A549 (cell line): ENCODE data around the gene PAGR1. TPM values are rescaled to one million over a fixed set of nuclear protein-coding genes. Genes with fewer than 3 reads are reported as not detected.

Experiments used
- ATAC-seq, 2 experiments: fragments of 200-7000 bp in 1 of 2; fragments of >200 bp in 1 of 2; cut with Nextera tagmentation in 1 of 2; cut with Tn5 transposase in 1 of 2; 3 replicates each; pipeline versions ENCODE4 v1.8.0 to v1.9.1; 2018 to 2020; ENCODE audit warnings: mild to moderate bottlenecking in 1 of 2, moderate library complexity in 1 of 2
- CTCF ChIA-PET: fragments of 300-600 bp; sonication (Branson Sonifier 250); formaldehyde crosslinking; extraction: SDS; loops from one replicate; lab custom pipeline; 2021; ENCODE audit warnings: antibody characterized with exemption, inconsistent platforms; lab: Yijun Ruan, JAX
- POLR2A ChIA-PET: fragments of 350-600 bp; formaldehyde crosslinking; extraction: SDS; loops from one replicate; lab custom pipeline; 2021; ENCODE audit warnings: antibody characterized with exemption, inconsistent platforms; lab: Yijun Ruan, JAX
- DNase-seq, 2 experiments: peaks; one replicate each; pipeline versions ENCODE4 v3.0.0 to v3.0.0-alpha.2; 2011 to 2016; ENCODE audit warnings: low read depth in 1 of 2, low spot score in 1 of 2
- FAIRE-seq: peaks from 2 replicates; lab custom pipeline; 2011; peaks lifted over from hg19 to GRCh38; lab: Jason Lieb, UNC
- H3K27ac ChIP-seq, 2 experiments: fragments of >200 bp; sonication (Bioruptor Twin); formaldehyde crosslinking; 3 replicates each; pipeline ENCODE4 v1.5.1; 2016 to 2017
- H3K4me1 ChIP-seq: fragments of >200 bp; sonication (Bioruptor Twin); formaldehyde crosslinking; 3 replicates; pipeline ENCODE4 v1.6.1; 2016
- H3K4me2 ChIP-seq: fragments of >200 bp; sonication (Bioruptor Twin); formaldehyde crosslinking; 3 replicates; pipeline ENCODE4 v1.6.1; 2016
- H3K4me3 ChIP-seq: fragments of >200 bp; sonication (Bioruptor Twin); formaldehyde crosslinking; 3 replicates; pipeline ENCODE4 v1.5.1; 2016
- H3K9me3 ChIP-seq: fragments of >200 bp; sonication (Bioruptor Twin); formaldehyde crosslinking; 3 replicates; pipeline ENCODE4 v1.6.1; 2016
- BCL3 ChIP-seq: fragments of >200 bp; sonication (Bioruptor Twin); formaldehyde crosslinking; IDR thresholded peaks from 3 replicates; pipeline ENCODE4 v1.6.1; 2016
- BHLHE40 ChIP-seq: IDR thresholded peaks from 2 replicates; pipeline ENCODE4 v1.6.1; 2012; ENCODE audit warnings: low read depth, low read length, inconsistent platforms
- CHD4 ChIP-seq: fragments of 200-600 bp; sonication (generic); IDR thresholded peaks from 2 replicates; pipeline ENCODE4 v1.6.1; 2016; ENCODE audit warnings: antibody characterized with exemption, mild to moderate bottlenecking, borderline replicate concordance
- CTCF ChIP-seq: fragments of >200 bp; sonication (Bioruptor Twin); formaldehyde crosslinking; IDR thresholded peaks from 3 replicates; pipeline ENCODE4 v1.5.1; 2016
- E2F6 ChIP-seq: IDR thresholded peaks from 2 replicates; pipeline ENCODE4 v1.6.1; 2012; ENCODE audit warnings: low read depth, borderline replicate concordance
- EHMT2 ChIP-seq: fragments of 200-600 bp; sonication (generic); IDR thresholded peaks from 2 replicates; pipeline ENCODE4 v1.6.1; 2016; ENCODE audit warnings: antibody characterized with exemption, low read depth, mild to moderate bottlenecking, moderate library complexity
- ELK1 ChIP-seq: fragments of 150-350 bp; IDR thresholded peaks from 2 replicates; pipeline ENCODE4 v1.6.1; 2014; ENCODE audit warnings: low read depth, mild to moderate bottlenecking, low read length
- ESRRA ChIP-seq: fragments of 150-350 bp; IDR thresholded peaks from 2 replicates; pipeline ENCODE4 v1.6.1; 2014; ENCODE audit warnings: mild to moderate bottlenecking, low read length, borderline replicate concordance
- FOSL2 ChIP-seq, 2 experiments: fragments of 450-650 bp in 1 of 2; fragments of >200 bp in 1 of 2; sonication (Bioruptor Twin) in 1 of 2; formaldehyde crosslinking; IDR thresholded peaks; 2 replicates each; pipeline versions ENCODE4 v1.5.0 to v1.6.1; 2016 to 2020; ENCODE audit warnings: mild to moderate bottlenecking in 1 of 2, moderate library complexity in 1 of 2
- FOXS1 ChIP-seq: fragments of 250-450 bp; sonication (Bioruptor Pico); IDR thresholded peaks from 2 replicates; pipeline ENCODE4 v1.5.0; 2020; ENCODE audit warnings: mild to moderate bottlenecking, moderate library complexity
- GATA3 ChIP-seq: IDR thresholded peaks from 2 replicates; pipeline ENCODE4 v1.6.1; 2012; ENCODE audit warnings: borderline replicate concordance
- HDAC2 ChIP-seq: fragments of 200-600 bp; sonication (generic); IDR thresholded peaks from 2 replicates; pipeline ENCODE4 v1.6.1; 2016
- HEYL ChIP-seq: fragments of 250-450 bp; sonication (Bioruptor Pico); IDR thresholded peaks from 2 replicates; pipeline ENCODE4 v1.8.0; 2021; ENCODE audit warnings: mild to moderate bottlenecking, moderate library complexity
- HOXA7 ChIP-seq: fragments of 250-450 bp; sonication (Bioruptor Pico); IDR thresholded peaks from 2 replicates; pipeline ENCODE4 v1.5.0; 2020; ENCODE audit warnings: mild to moderate bottlenecking, moderate library complexity
- KDM5A ChIP-seq: fragments of 200-600 bp; sonication (generic); IDR thresholded peaks from 2 replicates; pipeline ENCODE4 v1.6.1; 2016; ENCODE audit warnings: antibody characterized with exemption, mild to moderate bottlenecking
- MAFK ChIP-seq: fragments of 450-650 bp; IDR thresholded peaks from 2 replicates; pipeline ENCODE4 v1.6.1; 2014; ENCODE audit not compliant: partially characterized antibody
- MAX ChIP-seq: IDR thresholded peaks from 2 replicates; pipeline ENCODE4 v1.6.1; 2012
- NPAS2 ChIP-seq: fragments of 250-450 bp; sonication (Bioruptor Pico); IDR thresholded peaks from 2 replicates; pipeline ENCODE4 v1.8.0; 2022; ENCODE audit warnings: mild to moderate bottlenecking, moderate library complexity, borderline replicate concordance
- PHF8 ChIP-seq: fragments of 200-600 bp; sonication (generic); IDR thresholded peaks from 2 replicates; pipeline ENCODE4 v1.6.1; 2016; ENCODE audit warnings: low read depth, mild to moderate bottlenecking, antibody characterized with exemption, moderate library complexity, borderline replicate concordance
- RAD21 ChIP-seq, 2 experiments: fragments of >200 bp in 1 of 2; sonication (Bioruptor Twin) in 1 of 2; formaldehyde crosslinking in 1 of 2; IDR thresholded peaks in 1 of 2; conservative IDR thresholded peaks in 1 of 2; 2 replicates in 1 of 2; 3 replicates in 1 of 2; pipeline ENCODE4 v1.6.1; 2012 to 2018; ENCODE audit warnings: inconsistent platforms in 1 of 2
- RARB ChIP-seq: fragments of 250-450 bp; sonication (Bioruptor Pico); IDR thresholded peaks from 2 replicates; pipeline ENCODE4 v1.8.0; 2021; ENCODE audit warnings: mild to moderate bottlenecking, moderate library complexity
- RNF2 ChIP-seq: fragments of 200-600 bp; sonication (generic); IDR thresholded peaks from 2 replicates; pipeline ENCODE4 v1.6.1; 2016; ENCODE audit warnings: low read depth, mild to moderate bottlenecking, antibody characterized with exemption, moderate library complexity, borderline replicate concordance
- SMC3 ChIP-seq: fragments of >200 bp; sonication (Bioruptor Twin); formaldehyde crosslinking; IDR thresholded peaks from 3 replicates; pipeline ENCODE4 v1.6.1; 2018; ENCODE audit warnings: inconsistent platforms
- SREBF2 ChIP-seq: fragments of 450-650 bp; IDR thresholded peaks from 2 replicates; pipeline ENCODE4 v1.6.1; 2014; ENCODE audit warnings: mild to moderate bottlenecking, moderate library complexity
- TFCP2L1 ChIP-seq: fragments of 250-450 bp; sonication (Bioruptor Pico); IDR thresholded peaks from 2 replicates; pipeline ENCODE4 v1.5.0; 2021; ENCODE audit warnings: mild to moderate bottlenecking
- TP53 ChIP-seq: fragments of 250-450 bp; sonication (Bioruptor Pico); IDR thresholded peaks from 2 replicates; pipeline ENCODE4 v1.5.0; 2021; ENCODE audit warnings: mild to moderate bottlenecking, moderate library complexity
- USF2 ChIP-seq: fragments of 450-650 bp; IDR thresholded peaks from 2 replicates; pipeline ENCODE4 v1.6.1; 2014; ENCODE audit warnings: antibody characterized with exemption
- ZFP36 ChIP-seq: fragments of 450-650 bp; IDR thresholded peaks from 2 replicates; pipeline ENCODE4 v1.6.1; 2014; ENCODE audit warnings: borderline replicate concordance; ENCODE audit not compliant: partially characterized antibody
- ZNF302 ChIP-seq: fragments of 250-450 bp; sonication (Bioruptor Pico); IDR thresholded peaks from 2 replicates; pipeline ENCODE4 v1.9.0; 2021; ENCODE audit warnings: inconsistent platforms, mild to moderate bottlenecking, moderate library complexity
- ZSCAN20 ChIP-seq: fragments of 250-450 bp; sonication (Bioruptor Pico); IDR thresholded peaks from 2 replicates; pipeline ENCODE4 v1.8.0; 2022; ENCODE audit warnings: mild to moderate bottlenecking, moderate library complexity
- WGBS: methylation state at CpG from one replicate; pipeline ENCODE4 v1.1.6; 2017; ENCODE audit errors: missing lambda C conversion rate; 5-methylcytosine and 5-hydroxymethylcytosine counted together
- polyA plus RNA-seq, 4 experiments: library from polyadenylated mRNA; depleted of rRNA in 3 of 4; stranded (reverse); fragments of >200 nt; fragmentation: RNase III in 1 of 4; extraction: RNeasy Plus Mini Kit Qiagen cat#74134 plus additional on column Dnase treatment in 1 of 4; gene quantifications; 2 replicates in 3 of 4; 3 replicates in 1 of 4; pipeline ENCODE4 v1.2.3, GENCODE V29; 2011 to 2017

Gene PAGR1
- polyA plus RNA-seq, 2 of the 4 experiments (the other 2 are of a cell fraction), result 26.7 to 44.5 TPM

- DNase-seq (peak; percentile 78), FAIRE-seq (no peak), ATAC-seq (peak; percentile 15 to 56; a peak in 3 of 6 replicates)
- Histone ChIP-seq H3K4me1 (peaks cover 90% of the 10 kb centered on the region), H3K27ac (peak overlapping the region; percentile 92 to 93), H3K4me2 (peak overlapping the region; percentile 87), H3K4me3 (peak overlapping the region; percentile 17), H3K9me3 (no peaks in the 10 kb centered on the region)
- ChIA-PET POLR2A (interaction anchor here (0.6 to 1.1 kb wide), 2 partner anchors 14 to 35 kb away, joined by 4 to 6 read pairs; partner anchors contain the start of gene KIF22), CTCF (interaction anchor here (1.5 to 24.4 kb wide), 5 partner anchors 9 to 195 kb away, joined by 3 to 568 read pairs (median 7); partner anchors contain the start of gene PAGR1)
- 42% methylated on average over 9 of the region's 10 CpGs for WGBS
- TF ChIP-seq ZFP36 (no peak), RAD21 (conservative IDR thresholded peaks at IDR 0.05 in 1 of 2, IDR thresholded peaks at IDR 0.05 in 1 of 2) (no peak; a peak in 1 of 5 replicates), HOXA7 (CRISPR knock-in tag) (0 out of 2 replicates have a peak, but pooled peaks have one; percentile 24), ESRRA (no peak), TFCP2L1 (CRISPR knock-in tag) (no peak), BHLHE40 (no peak), MAFK (peak; percentile 62), USF2 (no peak), PHF8 (no peak), MAX (peak; percentile 60), BCL3 (no peak), CHD4 (no peak), CTCF (no peak), E2F6 (no peak), FOXS1 (CRISPR knock-in tag) (0 out of 2 replicates have a peak, but pooled peaks have one; percentile 32), KDM5A (no peak), SMC3 (no peak), RNF2 (no peak), TP53 (no peak), ELK1 (no peak), NPAS2 (CRISPR knock-in tag) (no peak), ZNF302 (CRISPR knock-in tag) (no peak), GATA3 (peak; percentile 50; the same call in 1 of the 2 replicates), HEYL (CRISPR knock-in tag) (no peak), EHMT2 (no peak), FOSL2 (IDR thresholded peaks at IDR 0.05) (peak; percentile 50; the same call in 1 of the 2 replicates), FOSL2 (CRISPR knock-in tag; IDR thresholded peaks at IDR 0.05) (peak; percentile 75), SREBF2 (no peak), HDAC2 (no peak), ZSCAN20 (CRISPR knock-in tag) (no peak), RARB (no peak)
Measured at GRCh38 chr16:29825145-29826044, 9.4 kb downstream of the PAGR1 start.
